Endothelial cell of umbilical vein (primary cell): ENCODE measurements around the gene CHMP3. TPM values are rescaled to one million over a fixed set of nuclear protein-coding genes. Genes with fewer than 3 reads are reported as not detected.

ENCODE experiments used
- BruUV-seq: library from RNA; stranded (reverse); fragments of 400-500 nt; replicated peaks from 2 replicates; lab custom pipeline; 2021; lab: Mats Ljungman, UMichigan
- CTCF ChIA-PET: fragments of 300-600, 350-600 bp; sonication (Branson Sonifier 250); formaldehyde crosslinking; loops from one replicate; lab custom pipeline; 2021; ENCODE audit warnings: antibody characterized with exemption, inconsistent platforms; lab: Charles Lee
- POLR2A ChIA-PET: fragments of 300-600, 350-600 bp; sonication (Branson Sonifier 250); formaldehyde crosslinking; loops from one replicate; lab custom pipeline; 2021; ENCODE audit warnings: antibody characterized with exemption, inconsistent platforms; lab: Charles Lee
- DNase-seq: peaks from one replicate; pipeline ENCODE4 v3.0.0-alpha.2; 2011; ENCODE audit warnings: low read depth, low spot score
- FAIRE-seq: peaks from 2 replicates; lab custom pipeline; 2011; peaks lifted over from hg19 to GRCh38; lab: Jason Lieb, UNC
- H2AFZ ChIP-seq: 2 replicates; pipeline ENCODE4 v1.6.0; 2012; ENCODE audit warnings: low read depth, low read length, control low read depth, inconsistent platforms
- H3K27ac ChIP-seq: 2 replicates; pipeline ENCODE4 v1.5.1; 2011; ENCODE audit warnings: low read depth, mild to moderate bottlenecking, control low read depth, low read length, moderate library complexity; ENCODE audit not compliant: insufficient read depth
- H3K27me3 ChIP-seq, 2 experiments: 2 replicates each; pipeline versions ENCODE4 v1.6.0 to v1.6.1; 2011; ENCODE audit warnings: low read length in 2 of 2, mixed read lengths in 1 of 2; ENCODE audit not compliant: control insufficient read depth in 2 of 2, insufficient read depth in 2 of 2
- H3K36me3 ChIP-seq, 2 experiments: 2 replicates in 1 of 2; 3 replicates in 1 of 2; pipeline ENCODE4 v1.5.1; 2011; ENCODE audit warnings: low read length in 2 of 2, mild to moderate bottlenecking in 1 of 2, moderate library complexity in 1 of 2; ENCODE audit not compliant: control insufficient read depth in 2 of 2, insufficient read depth in 2 of 2; ENCODE audit errors: extremely low read depth in 1 of 2
- H3K4me1 ChIP-seq: 3 replicates; pipeline ENCODE4 v1.5.1; 2011; ENCODE audit warnings: mild to moderate bottlenecking, low read length; ENCODE audit not compliant: control insufficient read depth, insufficient read depth; ENCODE audit errors: extremely low read depth
- H3K4me2 ChIP-seq: 2 replicates; pipeline ENCODE4 v1.6.1; 2011; ENCODE audit warnings: low read length, control low read depth, mixed read lengths; ENCODE audit not compliant: insufficient read depth
- H3K4me3 ChIP-seq, 3 experiments: fragments of 200-600 bp in 1 of 3; sonication (generic), shearing (Covaris generic) in 1 of 3; replicated peaks in 1 of 3; 2 replicates each; pipeline ENCODE4 v1.5.1; 2011 to 2016; ENCODE audit warnings: control low read depth in 3 of 3, low read length in 3 of 3, mild to moderate bottlenecking in 2 of 3, inconsistent platforms in 1 of 3, low read depth in 1 of 3, moderate library complexity in 1 of 3; ENCODE audit not compliant: insufficient read depth in 1 of 3
- H3K79me2 ChIP-seq: 2 replicates; pipeline ENCODE4 v1.6.0; 2012; ENCODE audit warnings: low read length, inconsistent platforms; ENCODE audit not compliant: control insufficient read depth, insufficient read depth
- H3K9ac ChIP-seq: replicated peaks from 2 replicates; pipeline ENCODE3; 2011; ENCODE audit warnings: low read length, control low read depth; ENCODE audit not compliant: insufficient read depth; ENCODE audit errors: extremely low read depth
- H3K9me1 ChIP-seq: replicated peaks from 3 replicates; pipeline ENCODE4 v1.6.0; 2011; ENCODE audit warnings: mild to moderate bottlenecking, low read length; ENCODE audit not compliant: control insufficient read depth, insufficient read depth; ENCODE audit errors: extremely low read depth
- H3K9me3 ChIP-seq: replicated peaks from 2 replicates; pipeline ENCODE4 v1.5.1; 2012; ENCODE audit warnings: low read length, inconsistent platforms; ENCODE audit not compliant: control insufficient read depth, insufficient read depth
- H4K20me1 ChIP-seq: replicated peaks from 2 replicates; pipeline ENCODE3; 2011; ENCODE audit warnings: mild to moderate bottlenecking, low read length; ENCODE audit not compliant: control insufficient read depth, insufficient read depth; ENCODE audit errors: extremely low read depth
- EZH2 ChIP-seq: IDR thresholded peaks from 2 replicates; pipeline ENCODE4 v1.6.1; 2012; ENCODE audit warnings: borderline replicate concordance, low read depth, mild to moderate bottlenecking, moderate library complexity, low read length, inconsistent platforms; ENCODE audit not compliant: severe bottlenecking
- FOS ChIP-seq: IDR thresholded peaks from 2 replicates; pipeline ENCODE4 v1.6.1; 2011; ENCODE audit warnings: mild to moderate bottlenecking, low read length, moderate library complexity, borderline replicate concordance; ENCODE audit not compliant: insufficient read depth
- GATA2 ChIP-seq: IDR thresholded peaks from 2 replicates; pipeline ENCODE4 v1.7.0; 2011; ENCODE audit warnings: low read depth, mild to moderate bottlenecking, moderate library complexity, mixed read lengths, low read length; ENCODE audit not compliant: insufficient read length, insufficient read depth
- JUN ChIP-seq: IDR thresholded peaks from 2 replicates; pipeline ENCODE4 v1.6.1; 2011; ENCODE audit warnings: borderline replicate concordance, low read depth; ENCODE audit not compliant: insufficient read length, insufficient read depth
- MYC ChIP-seq: IDR thresholded peaks from one replicate; pipeline ENCODE4 v1.6.1; 2011; ENCODE audit warnings: mild to moderate bottlenecking, low read depth, low read length
- POLR2A ChIP-seq: IDR thresholded peaks from 2 replicates; pipeline ENCODE4 v1.6.1; 2012; ENCODE audit warnings: low read depth, mild to moderate bottlenecking, control low read depth, low read length
- POLR2AphosphoS5 ChIP-seq: IDR thresholded peaks from 2 replicates; pipeline ENCODE4 v1.6.1; 2012; ENCODE audit warnings: low read depth, mild to moderate bottlenecking, control low read depth, low read length, moderate library complexity; ENCODE audit not compliant: insufficient read depth
- dilution Hi-C: fragments of 300-500 bp; cut with MboI; formaldehyde crosslinking; loops from one replicate; pipeline ENCODE4 v1.15.0; 2019; ENCODE audit warnings: low sequenced_read_pairs; ENCODE audit not compliant: extremely low pct_ligation_motif_present
- intact Hi-C: fragments of 100-400 bp; cut with micrococcal nuclease; formaldehyde crosslinking; loops from one replicate; pipeline ENCODE4 v1.10.0; 2022
- polyA plus RNA-seq, 4 experiments: library from polyadenylated mRNA; depleted of rRNA in 3 of 4; stranded (reverse) in 3 of 4; unstranded in 1 of 4; fragments of >200 nt; gene quantifications; 2 replicates each; pipeline versions ENCODE4 v1.2.1 to v1.2.3, GENCODE V29; 2011 to 2012; ENCODE audit warnings: missing spikeins in 1 of 4
- small RNA-seq: library from RNA; depleted of rRNA; stranded (forward); fragments of <200 nt; gene quantifications from one replicate; pipeline ENCODE3, GENCODE V24; 2012; ENCODE audit warnings: low replicate concordance, low read depth; ENCODE audit not compliant: insufficient read depth, insufficient read length
- total RNA-seq: library from RNA; stranded (reverse); gene quantifications from 2 replicates; pipeline ENCODE4 v1.2.3, GENCODE V29; 2021
- TF ChIP-seq, protein P1 (sequence below): IDR thresholded peaks from 2 replicates; pipeline ENCODE4 v1.6.1; 2011; ENCODE audit not compliant: insufficient read depth, insufficient read length
- TF ChIP-seq, protein P2 (sequence below), 2 donors: IDR thresholded peaks; 1 replicate in 1 of 2; 2 replicates in 1 of 2; pipeline ENCODE4 v1.5.1; 2011; ENCODE audit warnings: low read length in 2 of 2, mild to moderate bottlenecking in 2 of 2, moderate library complexity in 2 of 2, control low read depth in 1 of 2, inconsistent platforms in 1 of 2, low read depth in 1 of 2; ENCODE audit not compliant: insufficient read depth in 1 of 2; ENCODE audit errors: extremely low read depth in 1 of 2

Gene CHMP3
- total and polyA plus RNA-seq, 2 donors (not counting 3 experiments of a cell fraction or from before 2014, with no cell fraction given): 48.1 to 92.2 TPM

- Histone ChIP-seq H3K27ac (no peak overlapping the region), H3K4me2 (no peak overlapping the region), H3K27me3 (no peaks in the 10 kb centered on the region), H3K4me3 (no peak overlapping the region), H3K36me3 (peaks cover 7 to 19% of the 10 kb centered on the region in 2 experiments), H3K4me1 (no peaks in the 10 kb centered on the region), H2AFZ (no peak overlapping the region), H3K9me1 (no peaks in the 10 kb centered on the region), H4K20me1 (no peaks in the 10 kb centered on the region), H3K9ac (no peak overlapping the region), H3K79me2 (no peaks in the 10 kb centered on the region), H3K9me3 (no peaks in the 10 kb centered on the region)
- FAIRE-seq: no peak
- no peak for TF ChIP-seq POLR2AphosphoS5
- no peak for TF ChIP-seq FOS
- TF ChIP-seq, protein P1, sequence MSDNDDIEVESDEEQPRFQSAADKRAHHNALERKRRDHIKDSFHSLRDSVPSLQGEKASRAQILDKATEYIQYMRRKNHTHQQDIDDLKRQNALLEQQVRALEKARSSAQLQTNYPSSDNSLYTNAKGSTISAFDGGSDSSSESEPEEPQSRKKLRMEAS: no peak
- TF ChIP-seq, protein P2, sequence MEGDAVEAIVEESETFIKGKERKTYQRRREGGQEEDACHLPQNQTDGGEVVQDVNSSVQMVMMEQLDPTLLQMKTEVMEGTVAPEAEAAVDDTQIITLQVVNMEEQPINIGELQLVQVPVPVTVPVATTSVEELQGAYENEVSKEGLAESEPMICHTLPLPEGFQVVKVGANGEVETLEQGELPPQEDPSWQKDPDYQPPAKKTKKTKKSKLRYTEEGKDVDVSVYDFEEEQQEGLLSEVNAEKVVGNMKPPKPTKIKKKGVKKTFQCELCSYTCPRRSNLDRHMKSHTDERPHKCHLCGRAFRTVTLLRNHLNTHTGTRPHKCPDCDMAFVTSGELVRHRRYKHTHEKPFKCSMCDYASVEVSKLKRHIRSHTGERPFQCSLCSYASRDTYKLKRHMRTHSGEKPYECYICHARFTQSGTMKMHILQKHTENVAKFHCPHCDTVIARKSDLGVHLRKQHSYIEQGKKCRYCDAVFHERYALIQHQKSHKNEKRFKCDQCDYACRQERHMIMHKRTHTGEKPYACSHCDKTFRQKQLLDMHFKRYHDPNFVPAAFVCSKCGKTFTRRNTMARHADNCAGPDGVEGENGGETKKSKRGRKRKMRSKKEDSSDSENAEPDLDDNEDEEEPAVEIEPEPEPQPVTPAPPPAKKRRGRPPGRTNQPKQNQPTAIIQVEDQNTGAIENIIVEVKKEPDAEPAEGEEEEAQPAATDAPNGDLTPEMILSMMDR (IDR thresholded peaks at IDR 0.05; ENCODE audit: extremely low read depth in 1 of 2, insufficient read depth in 1 of 2, low read depth in 1 of 2, low read length in 2 of 2): no peak
- no peak for TF ChIP-seq EZH2
- TF ChIP-seq MYC: no peak
- TF ChIP-seq GATA2: no peak
- no peak for TF ChIP-seq POLR2A
- no peak for TF ChIP-seq JUN
- dilution Hi-C loops: loop anchor here (10.0 kb wide), 1 partner anchor 161 kb away; no protein-coding TSS in a partner anchor
- DNase-seq: peak; percentile 63
- CTCF ChIA-PET: interaction anchor here (1.6 kb wide), 1 partner anchor 12 kb away, joined by 6 read pairs; the partner anchor contains the start of gene KDM3A
- BruUV-seq: no TSS peak
- POLR2A ChIA-PET: interaction anchor here (1.6 kb wide), 1 partner anchor 13 kb away, joined by 7 read pairs; the partner anchor contains the start of gene KDM3A
- intact Hi-C loops: no loop called here
Observed at GRCh38 chr2:86453836-86454235, 109.4 kb downstream of the CHMP3 start.

Small RNA genes lying within 50 kb of the gene (small RNA-seq; reads per million reads assigned to genes)
- gene RNU6-640P: not detected

Other genes starting within 250 kb of the CHMP3 start
- 0.21 and 0.53 TPM in 2 replicates for gene REEP1, start 225.8 kb downstream of the CHMP3 start, total RNA-seq
- gene REEP1, start 225.8 kb downstream of the CHMP3 start, polyA plus RNA-seq: 0.11 and 0.24 TPM in 2 replicates
- gene KDM3A, start 122.1 kb downstream of the CHMP3 start, total RNA-seq: 29.5 and 35.4 TPM in 2 replicates
- 11.5 and 13.5 TPM in 2 replicates for gene KDM3A, start 122.1 kb downstream of the CHMP3 start, polyA plus RNA-seq
- gene RNF103, start 60.4 kb upstream of the CHMP3 start, total RNA-seq: 24.2 and 27.2 TPM in 2 replicates
- 13.4 and 15.6 TPM in 2 replicates for gene RNF103, start 60.4 kb upstream of the CHMP3 start, polyA plus RNA-seq
- gene RMND5A, start 156.8 kb upstream of the CHMP3 start, total RNA-seq: 21.5 and 22.9 TPM in 2 replicates
- gene RMND5A, start 156.8 kb upstream of the CHMP3 start, polyA plus RNA-seq: 7.1 and 10.8 TPM in 2 replicates
- not detected in 2 replicates for gene CD8A, start 227.5 kb upstream of the CHMP3 start, total RNA-seq
- gene CD8A, start 227.5 kb upstream of the CHMP3 start, polyA plus RNA-seq: not detected in 2 replicates